ENCODE data around the gene POLE.

DNA sequence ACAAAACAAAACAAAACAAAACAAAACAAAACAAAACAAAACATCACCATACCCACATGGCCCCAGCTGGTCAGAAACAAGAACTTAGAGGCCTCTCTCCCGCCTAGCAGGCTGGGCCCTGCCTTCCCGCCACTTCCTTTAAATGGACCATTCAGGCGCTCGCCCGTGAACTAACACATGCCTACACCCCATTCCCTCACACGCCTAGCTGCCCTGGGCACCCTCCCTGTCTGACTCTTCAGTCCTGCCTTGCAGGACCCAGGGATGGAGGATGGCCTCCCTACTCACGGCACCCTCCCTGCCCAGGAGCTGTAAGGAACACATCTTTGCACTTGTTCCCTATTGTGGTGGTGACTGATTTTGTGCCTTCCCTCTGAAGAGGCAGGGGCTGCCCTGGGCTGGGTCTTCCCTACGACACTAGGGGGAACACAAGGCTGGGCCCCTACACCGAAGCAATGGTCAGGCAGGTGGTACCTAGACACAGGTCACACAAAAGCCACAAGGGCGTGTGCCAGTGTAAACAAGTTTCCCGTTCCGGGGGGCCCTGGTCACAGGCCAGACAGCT, 47.1 kb downstream of the POLE start:
- TF ChIP-seq, protein P1, sequence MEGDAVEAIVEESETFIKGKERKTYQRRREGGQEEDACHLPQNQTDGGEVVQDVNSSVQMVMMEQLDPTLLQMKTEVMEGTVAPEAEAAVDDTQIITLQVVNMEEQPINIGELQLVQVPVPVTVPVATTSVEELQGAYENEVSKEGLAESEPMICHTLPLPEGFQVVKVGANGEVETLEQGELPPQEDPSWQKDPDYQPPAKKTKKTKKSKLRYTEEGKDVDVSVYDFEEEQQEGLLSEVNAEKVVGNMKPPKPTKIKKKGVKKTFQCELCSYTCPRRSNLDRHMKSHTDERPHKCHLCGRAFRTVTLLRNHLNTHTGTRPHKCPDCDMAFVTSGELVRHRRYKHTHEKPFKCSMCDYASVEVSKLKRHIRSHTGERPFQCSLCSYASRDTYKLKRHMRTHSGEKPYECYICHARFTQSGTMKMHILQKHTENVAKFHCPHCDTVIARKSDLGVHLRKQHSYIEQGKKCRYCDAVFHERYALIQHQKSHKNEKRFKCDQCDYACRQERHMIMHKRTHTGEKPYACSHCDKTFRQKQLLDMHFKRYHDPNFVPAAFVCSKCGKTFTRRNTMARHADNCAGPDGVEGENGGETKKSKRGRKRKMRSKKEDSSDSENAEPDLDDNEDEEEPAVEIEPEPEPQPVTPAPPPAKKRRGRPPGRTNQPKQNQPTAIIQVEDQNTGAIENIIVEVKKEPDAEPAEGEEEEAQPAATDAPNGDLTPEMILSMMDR (IDR thresholded peaks at IDR 0.05) = no peak
- no peak for TF ChIP-seq POLR2A (IDR thresholded peaks at IDR 0.05)

All from lower leg skin (tissue), 3 donors.